ENCODE data around the gene PPP2R5B. TPM values are rescaled to one million over a fixed set of nuclear protein-coding genes. Genes with fewer than 3 reads are reported as not detected.
A peak's percentile ranks its signal among the peaks of the same experiment; 100 is the strongest.

PPP2R5B gene
- total RNA-seq, 1 experiment from 2014 or later: 8.7 TPM

GRCh38 chr11:64887757-64888405 is 36.6 kb upstream of the PPP2R5B start:
- ATAC-seq (peak; percentile 88), DNase-seq (ENCODE audit: low spot score) (peak; percentile 91)
- H3K4me1 Mint-ChIP-seq: peaks cover 14% of the 10 kb centered on the region
- ChIA-PET CTCF (interaction anchor here (0.6 to 22.9 kb wide), 62 partner anchors 10 to 557 kb away, joined by 3 to 372 read pairs (median 4); partner anchors contain the start of genes ARL2, ATG2A, BATF2 and CDC42BPG), POLR2A (interaction anchor here (0.8 to 2.4 kb wide), 2 partner anchors 9 to 109 kb away, joined by 3 to 10 read pairs; partner anchors contain the start of gene SF1)
- H3K36me3 Mint-ChIP-seq: no peaks in the 10 kb centered on the region
- peak overlapping the region; percentile 66 for H3K4me3 Mint-ChIP-seq
- H3K9me3 Mint-ChIP-seq: no peaks in the 10 kb centered on the region
- no peak overlapping the region for H3K27ac Mint-ChIP-seq
- no peaks in the 10 kb centered on the region for H3K27me3 Mint-ChIP-seq (ENCODE audit: low read depth)
- TF ChIP-seq RELA (CRISPR knock-in tag; IDR thresholded peaks at IDR 0.05; ENCODE audit: borderline replicate concordance): no peak
- TF ChIP-seq ZNF425 (CRISPR knock-in tag; conservative IDR thresholded peaks at IDR 0.05): no peak
- no peak for TF ChIP-seq ERG (CRISPR knock-in tag; IDR thresholded peaks at IDR 0.05)
- 0 out of 2 replicates have a peak, but pooled peaks have one; percentile 20 for TF ChIP-seq GABPB1 (CRISPR knock-in tag; IDR thresholded peaks at IDR 0.05)
- no peak for TF ChIP-seq ZMAT4 (CRISPR knock-in tag; IDR thresholded peaks at IDR 0.05)
- no peak for TF ChIP-seq ZBTB21 (CRISPR knock-in tag; IDR thresholded peaks at IDR 0.05; ENCODE audit: borderline replicate concordance)
- no peak for TF ChIP-seq JAZF1 (CRISPR knock-in tag; IDR thresholded peaks at IDR 0.05)
- TF ChIP-seq ZNF317 (CRISPR knock-in tag; IDR thresholded peaks at IDR 0.05; ENCODE audit: borderline replicate concordance, low read depth): no peak
- TF ChIP-seq CBFB (CRISPR knock-in tag; IDR thresholded peaks at IDR 0.05; ENCODE audit: low read depth): no peak
- TF ChIP-seq E2F5 (CRISPR knock-in tag; IDR thresholded peaks at IDR 0.05): no peak
- peak; percentile 34; the same call in 1 of the 2 replicates for TF ChIP-seq MAX (CRISPR knock-in tag; IDR thresholded peaks at IDR 0.05)
- TF ChIP-seq FOXP1 (CRISPR knock-in tag; IDR thresholded peaks at IDR 0.05; ENCODE audit: borderline replicate concordance): 0 out of 2 replicates have a peak, but pooled peaks have one; percentile 36
- no peak for TF ChIP-seq TEAD1 (CRISPR knock-in tag; IDR thresholded peaks at IDR 0.05)
- no peak for TF ChIP-seq FOXK1 (CRISPR knock-in tag; IDR thresholded peaks at IDR 0.05)
- TF ChIP-seq NR2C2 (CRISPR knock-in tag; IDR thresholded peaks at IDR 0.05): no peak
- TF ChIP-seq CTCF (IDR thresholded peaks at IDR 0.05): peak; percentile 99
- TF ChIP-seq ATF3 (CRISPR knock-in tag; conservative IDR thresholded peaks at IDR 0.05): no peak
- no peak for TF ChIP-seq SOX15 (CRISPR knock-in tag; IDR thresholded peaks at IDR 0.05)
- no peak for TF ChIP-seq AR (CRISPR knock-in tag; IDR thresholded peaks at IDR 0.05)
- TF ChIP-seq SMAD4 (CRISPR knock-in tag; IDR thresholded peaks at IDR 0.05): no peak
- no peak for TF ChIP-seq JUN (CRISPR knock-in tag; IDR thresholded peaks at IDR 0.05)
- TF ChIP-seq ZNF263 (CRISPR knock-in tag; IDR thresholded peaks at IDR 0.05; ENCODE audit: low read depth): no peak
- peak; percentile 78 for TF ChIP-seq HMGXB4 (CRISPR knock-in tag; IDR thresholded peaks at IDR 0.05)
- TF ChIP-seq CDX4 (CRISPR knock-in tag; IDR thresholded peaks at IDR 0.05; ENCODE audit: borderline replicate concordance): no peak
- TF ChIP-seq PRRX2 (CRISPR knock-in tag; IDR thresholded peaks at IDR 0.05): no peak
